ENCODE data around the gene CRYBG3.

Gene CRYBG3

GRCh38 chr3:97979610-97980009, 157.8 kb downstream of the CRYBG3 start:
- DNase-seq: no peak

DNA sequence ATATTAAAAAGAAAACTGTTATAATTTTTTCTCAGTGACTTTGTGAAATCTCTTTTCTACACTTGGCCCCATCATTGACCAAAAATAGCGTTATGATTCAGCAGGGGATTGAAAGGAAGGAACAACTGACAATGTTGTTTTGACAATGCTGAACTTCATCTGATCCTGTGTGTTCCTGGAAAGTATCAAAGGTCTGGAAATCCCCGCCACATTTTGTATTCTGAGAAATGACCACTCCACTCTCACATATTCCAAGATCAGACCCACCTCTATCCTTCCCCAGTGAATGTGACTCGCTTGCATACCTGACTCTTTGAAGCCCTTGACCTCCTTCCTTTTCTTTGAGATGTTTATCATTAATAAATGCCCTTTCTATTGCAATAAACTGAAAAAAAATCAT, 160.1 kb downstream of the CRYBG3 start:
- no peak for DNase-seq

- DNase-seq: no peak
Measured at GRCh38 chr3:97983933-97984491, 162.2 kb downstream of the CRYBG3 start.

DNA sequence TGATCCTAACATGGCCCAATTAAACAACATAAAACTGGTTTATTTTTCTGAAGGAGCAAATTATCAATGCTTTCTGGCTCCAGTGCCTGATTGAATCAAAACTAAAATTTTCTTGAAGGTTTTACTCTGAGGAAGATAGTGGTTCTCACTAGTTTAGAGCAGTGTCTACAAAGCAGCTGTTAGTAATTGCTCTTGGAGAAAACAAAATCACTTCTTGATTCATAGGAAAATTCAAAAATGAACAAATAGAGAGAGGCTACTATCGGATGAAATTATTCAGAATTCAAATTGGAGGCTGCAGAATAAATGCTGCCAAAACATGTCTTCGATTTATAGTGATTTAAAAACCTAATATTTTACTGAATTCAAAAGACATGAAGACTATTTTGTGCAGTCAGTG, 165.5 kb downstream of the CRYBG3 start:
- no peak for DNase-seq

DNA sequence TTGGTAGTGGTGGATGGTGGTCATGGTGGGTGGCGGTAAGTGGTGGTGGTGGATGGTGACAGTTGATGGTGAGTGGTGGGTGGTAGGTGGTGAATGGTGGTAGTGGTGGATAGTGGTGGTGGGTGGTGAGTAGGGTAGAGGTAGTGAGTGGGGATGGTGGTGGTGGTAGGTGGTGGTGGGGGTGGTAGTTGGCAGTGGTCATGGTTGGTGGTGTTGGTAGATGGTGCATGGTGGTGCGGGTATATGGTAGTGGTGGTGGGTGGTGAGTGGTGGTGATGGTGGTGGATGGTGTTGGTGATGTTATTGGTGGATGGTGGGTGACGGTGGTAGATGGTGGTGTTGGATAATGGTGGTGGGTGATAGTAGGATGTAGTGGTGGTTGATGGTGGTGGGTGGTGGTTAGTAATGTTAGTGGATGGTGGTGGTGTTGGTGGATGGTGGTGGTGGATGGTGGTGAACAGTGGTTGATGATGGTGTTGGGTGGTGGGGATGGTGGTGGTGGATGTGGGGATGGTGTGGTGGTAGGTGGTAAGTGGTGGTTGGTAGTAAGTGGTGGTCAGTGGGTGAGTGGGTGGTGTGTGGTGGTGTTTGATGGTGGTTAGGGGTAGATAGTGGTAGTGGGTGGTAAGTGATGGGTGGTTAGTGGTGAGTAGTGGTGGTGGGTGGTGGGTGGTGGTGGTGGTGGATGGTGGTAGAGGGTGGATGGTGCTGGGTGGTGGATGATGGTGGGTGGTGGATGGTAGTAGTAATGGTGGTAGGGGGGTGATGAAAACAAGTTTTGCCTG, 167.2 kb downstream of the CRYBG3 start:
- DNase-seq: no peak

- no peak for DNase-seq
Measured at GRCh38 chr3:97990624-97991292, 168.9 kb downstream of the CRYBG3 start.

- no peak for DNase-seq
Measured at GRCh38 chr3:97991293-97991682, 169.5 kb downstream of the CRYBG3 start.

DNA sequence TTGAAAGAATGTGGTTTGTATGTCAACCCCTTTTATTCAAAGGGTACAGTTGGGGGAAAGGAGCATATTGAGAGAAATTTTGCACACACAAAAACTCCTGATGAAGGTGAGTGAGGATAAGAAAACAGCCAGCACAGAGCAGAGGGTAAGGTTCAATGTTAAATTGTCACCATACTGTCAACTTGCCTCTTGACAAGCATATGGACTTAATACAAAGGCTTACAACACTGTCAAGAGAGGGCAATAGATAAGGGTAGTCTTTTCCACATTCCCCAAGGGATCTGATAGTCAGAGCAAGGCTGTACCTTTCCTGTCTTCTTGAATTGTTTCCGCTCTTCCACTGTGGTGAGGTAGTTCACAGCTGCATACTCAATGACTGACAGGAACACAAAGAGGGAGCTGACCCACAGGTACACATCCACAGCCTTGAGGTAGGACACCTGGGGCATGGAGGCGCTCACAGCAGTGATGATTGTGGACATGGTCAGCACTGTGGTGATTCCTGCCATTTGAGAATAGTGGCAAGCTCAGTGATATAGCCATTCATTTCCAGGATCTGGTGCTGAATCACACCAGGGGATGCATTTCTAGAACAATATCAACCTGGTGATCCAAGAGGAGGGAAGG, 170.8 kb downstream of the CRYBG3 start:
- DNase-seq: no peak

- DNase-seq: no peak
Measured at GRCh38 chr3:97993526-97993925, 171.7 kb downstream of the CRYBG3 start.

- no peak for DNase-seq
Measured at GRCh38 chr3:97994328-97994945, 172.6 kb downstream of the CRYBG3 start.

Data from NCI-H345 (cell line).